K562 treated with DMSO at 1 percent for 12 hours (cell line): Measurements from ENCODE around the gene TNFRSF17. TPM values are rescaled to one million over a fixed set of nuclear protein-coding genes. Genes with fewer than 3 reads are reported as not detected.

Source experiments
- total RNA-seq: library from RNA; unstranded; fragments of 300-600 nt; gene quantifications from 2 replicates; pipeline ENCODE4 v1.2.3, GENCODE V29; 2022; ENCODE audit not compliant: insufficient read depth

TNFRSF17 gene
- not detected in 2 replicates for total RNA-seq

GRCh38 chr16:11964761-11965551 is at the start of gene TNFRSF17:
TSS of gene TNFRSF17 (plus strand) at chr16:11965210. CDS start at chr16:11965325, 115 bp downstream.

GRCh38 chr16:11915644-11916523 is 49.1 kb upstream of the TNFRSF17 start, which contains the start of gene GSPT1:
TSS of gene GSPT1 (minus strand) at chr16:11915956. CDS start at chr16:11915720, 236 bp downstream.

GRCh38 chr16:11941945-11942344 is 23.1 kb upstream of the TNFRSF17 start, which contains the start of gene NPIPB2:
TSS of gene NPIPB2 (minus strand) at chr16:11942045. CDS start at chr16:11942045, 0 bp downstream.

Other genes starting within 250 kb of the TNFRSF17 start
- 42.4 and 61.1 TPM in 2 replicates for gene TXNDC11, start 222.4 kb upstream of the TNFRSF17 start, total RNA-seq
- 15.6 and 30.2 TPM in 2 replicates for gene ZC3H7A, start 168.0 kb upstream of the TNFRSF17 start, total RNA-seq
- 63.4 and 137 TPM in 2 replicates for gene RSL1D1, start 113.7 kb upstream of the TNFRSF17 start, total RNA-seq
- gene GSPT1, start 49.3 kb upstream of the TNFRSF17 start, total RNA-seq = 43.3 and 88.9 TPM in 2 replicates
- not detected in 2 replicates for gene NPIPB2, start 23.2 kb upstream of the TNFRSF17 start, total RNA-seq
- 4.4 and 12.6 TPM in 2 replicates for gene SNX29, start 11.5 kb downstream of the TNFRSF17 start, total RNA-seq